Measurements from ENCODE around the gene ADRA2B.
"Not testable (repeated sequence)": the region's sequence is repeated elsewhere in the genome, so short reads cannot be mapped to it uniquely, and the experiment has no call there.

Gene ADRA2B

DNA sequence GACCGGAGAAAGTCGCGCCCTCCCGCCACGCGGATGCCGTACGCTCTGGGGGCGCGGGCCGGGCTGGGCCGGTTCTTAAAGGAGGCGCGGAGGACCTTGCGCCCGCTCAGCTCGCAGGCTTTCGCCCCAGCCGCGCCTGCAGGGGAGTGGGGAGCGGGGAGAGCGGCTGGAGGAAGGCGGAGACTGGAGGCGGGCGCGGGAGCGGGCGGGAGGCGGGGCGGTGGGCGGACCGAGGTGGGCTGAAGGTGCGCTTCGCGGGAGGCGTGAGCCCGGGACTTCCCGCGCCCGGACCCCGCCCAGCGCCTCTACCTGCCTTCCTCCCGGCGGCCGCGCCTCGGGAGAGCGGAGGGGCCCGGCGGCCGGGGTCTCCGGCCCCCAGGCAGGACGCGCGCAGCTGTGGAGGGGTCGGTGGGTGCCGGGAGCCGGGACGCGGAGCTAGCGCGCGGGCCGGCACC is at the start of gene ADRA2B:
TSS of gene ADRA2B (minus strand) at position 148 of the 455 bp plus-strand sequence. CDS start 422 bp downstream, outside the sequence.
- DNase-seq (ENCODE audit: low read depth in 1 of 2, low spot score in 1 of 2), result peak; percentile 36 to 59

GRCh38 chr2:96164459-96165184 is 48.3 kb upstream of the ADRA2B start:
- DNase-seq (ENCODE audit: low read depth in 1 of 2, low spot score in 1 of 2), result no peak

GRCh38 chr2:96163768-96164429 is 47.5 kb upstream of the ADRA2B start:
- peak; percentile 74 to 77 for DNase-seq (ENCODE audit: low read depth in 1 of 2, low spot score in 1 of 2)

GRCh38 chr2:96163415-96163767 is 47.0 kb upstream of the ADRA2B start:
- DNase-seq (ENCODE audit: low read depth in 1 of 2, low spot score in 1 of 2), result no peak

GRCh38 chr2:96161898-96162297 is 45.5 kb upstream of the ADRA2B start:
- no peak for DNase-seq (ENCODE audit: low read depth in 1 of 2, low spot score in 1 of 2)

DNA sequence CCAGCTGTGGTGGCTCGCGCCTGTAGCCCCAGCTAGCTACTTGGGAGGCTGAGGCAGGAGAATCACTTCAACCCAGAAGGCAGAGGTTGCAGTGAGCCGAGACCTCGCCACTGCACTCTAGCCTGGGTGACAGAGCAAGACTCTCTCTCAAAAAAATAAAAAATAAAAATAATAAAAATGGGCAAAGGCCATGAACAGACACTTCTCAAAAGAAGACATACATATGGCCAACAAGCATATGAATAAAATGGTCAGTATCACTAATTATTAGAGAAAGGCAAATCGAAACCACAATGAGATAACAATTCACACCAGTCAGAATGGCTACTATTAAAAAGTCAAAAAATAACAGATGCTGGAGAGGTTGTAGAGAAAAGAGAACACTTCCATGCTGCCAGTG is 44.0 kb upstream of the ADRA2B start:
- not testable (repeated sequence) for DNase-seq (ENCODE audit: low read depth in 1 of 2, low spot score in 1 of 2)

- DNase-seq (ENCODE audit: low read depth in 1 of 2, low spot score in 1 of 2), result no peak
These were observed 42.9 kb upstream of the ADRA2B start for GRCh38 chr2:96159084-96159830.

GRCh38 chr2:96158554-96158940 is 42.2 kb upstream of the ADRA2B start:
- DNase-seq (ENCODE audit: low read depth in 1 of 2, low spot score in 1 of 2), result no peak

- DNase-seq (ENCODE audit: low read depth in 1 of 2, low spot score in 1 of 2), result peak; percentile 88 to 95
These were observed 41.5 kb upstream of the ADRA2B start for GRCh38 chr2:96157649-96158553.

DNA sequence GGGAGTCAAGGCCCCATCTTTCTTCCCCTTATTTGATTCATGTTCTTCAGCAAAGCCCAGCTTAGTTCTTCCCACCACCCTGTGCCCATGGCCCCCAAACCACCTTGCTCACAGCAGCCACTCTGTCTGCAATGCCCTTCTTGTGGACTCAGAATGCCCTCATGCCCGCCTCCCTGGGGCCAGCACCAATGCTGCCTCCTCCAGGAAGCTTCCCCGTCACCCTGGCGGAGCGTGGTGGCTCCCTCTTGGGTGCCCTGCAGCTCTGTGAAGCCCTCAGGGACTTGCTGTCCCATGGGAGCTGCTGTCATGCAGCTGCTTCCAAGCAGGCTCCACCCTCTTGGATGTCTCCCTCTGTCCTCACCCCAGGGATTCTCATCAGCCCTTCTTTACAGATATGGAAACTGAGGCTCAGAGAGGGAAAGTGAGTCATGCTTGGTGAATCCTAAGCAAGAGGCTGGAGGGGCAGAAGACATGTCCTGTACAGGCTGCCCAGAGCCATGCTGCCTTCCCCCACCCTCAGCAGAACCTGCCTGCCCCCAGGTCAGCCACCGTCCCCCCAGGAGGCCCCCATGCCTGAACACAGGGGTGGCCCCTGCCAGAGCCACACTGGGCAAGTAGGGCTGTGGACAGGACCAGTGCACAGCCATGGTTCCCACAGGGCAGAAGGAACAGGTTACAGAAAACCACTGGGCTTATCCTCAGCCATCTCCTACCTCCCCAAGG is 40.7 kb upstream of the ADRA2B start:
- no peak for DNase-seq (ENCODE audit: low read depth in 1 of 2, low spot score in 1 of 2)

DNA sequence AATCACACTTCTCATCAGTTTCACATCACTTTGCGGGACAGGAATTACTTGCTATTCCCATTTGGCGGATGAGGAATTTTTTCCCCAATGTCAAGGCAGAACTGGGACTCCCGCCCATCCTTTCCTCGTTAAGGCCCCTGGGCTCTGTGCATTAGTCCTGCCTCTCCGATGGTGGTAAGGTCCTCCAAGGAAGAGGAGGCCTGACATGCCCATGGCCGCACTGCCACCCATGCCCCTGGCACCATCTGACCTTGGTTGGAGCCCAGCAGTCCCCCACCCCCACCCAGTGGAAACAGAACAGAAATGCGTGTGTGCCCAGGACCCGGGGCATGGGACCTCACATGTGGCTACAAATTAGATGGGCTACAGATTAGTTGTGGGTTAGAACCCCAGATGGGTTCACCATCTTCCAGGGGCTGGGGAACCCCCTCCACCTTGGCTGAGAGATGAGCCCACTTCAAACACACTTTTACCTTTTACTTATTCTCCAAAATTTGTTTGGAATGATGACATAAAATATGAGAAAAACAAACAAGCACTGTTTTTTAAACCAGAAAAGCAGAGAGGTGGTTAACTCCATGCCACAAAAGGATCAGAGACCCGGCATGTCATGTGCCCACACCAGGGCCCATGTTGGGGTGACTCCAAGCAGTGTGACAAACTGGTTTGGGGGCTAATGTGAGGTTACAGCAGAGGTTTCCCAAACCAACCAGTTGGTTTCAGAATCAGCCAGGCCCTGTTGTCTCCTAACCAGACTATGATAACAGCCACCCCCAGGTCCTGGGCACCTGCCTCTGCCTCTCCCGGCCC is 39.8 kb upstream of the ADRA2B start:
- no peak for DNase-seq (ENCODE audit: low read depth in 1 of 2, low spot score in 1 of 2)

- DNase-seq (ENCODE audit: low read depth in 1 of 2, low spot score in 1 of 2), result no peak
These were observed 38.4 kb upstream of the ADRA2B start for GRCh38 chr2:96154506-96155380.

DNA sequence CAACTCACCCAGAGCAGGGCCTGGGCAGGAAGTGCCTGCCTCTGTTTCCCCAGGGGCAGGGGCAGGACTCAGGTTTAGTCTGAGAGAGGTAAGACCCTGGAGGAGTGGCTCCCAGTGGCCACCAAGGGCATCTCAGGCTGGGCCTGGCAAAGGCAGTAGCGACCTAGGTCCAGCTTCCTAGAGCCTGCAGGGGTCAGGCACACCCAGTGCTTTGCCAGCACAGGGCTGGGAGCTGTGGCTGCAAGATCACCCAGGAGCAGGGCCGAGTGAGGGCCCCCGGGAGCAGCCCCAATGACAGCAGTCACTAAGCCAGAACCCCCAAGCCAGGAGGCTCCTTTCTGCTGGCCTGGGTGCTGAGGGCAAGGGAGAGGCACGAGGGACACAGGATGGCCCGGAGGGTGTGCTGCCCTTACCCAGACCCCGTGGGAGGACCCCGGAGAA is 37.6 kb upstream of the ADRA2B start:
- DNase-seq (ENCODE audit: low read depth in 1 of 2, low spot score in 1 of 2), result no peak

- DNase-seq (ENCODE audit: low read depth in 1 of 2, low spot score in 1 of 2), result no peak
These were observed 36.9 kb upstream of the ADRA2B start for GRCh38 chr2:96153291-96153713.

- DNase-seq (ENCODE audit: low read depth in 1 of 2, low spot score in 1 of 2), result no peak
These were observed 36.2 kb upstream of the ADRA2B start for GRCh38 chr2:96152304-96153161.

DNA sequence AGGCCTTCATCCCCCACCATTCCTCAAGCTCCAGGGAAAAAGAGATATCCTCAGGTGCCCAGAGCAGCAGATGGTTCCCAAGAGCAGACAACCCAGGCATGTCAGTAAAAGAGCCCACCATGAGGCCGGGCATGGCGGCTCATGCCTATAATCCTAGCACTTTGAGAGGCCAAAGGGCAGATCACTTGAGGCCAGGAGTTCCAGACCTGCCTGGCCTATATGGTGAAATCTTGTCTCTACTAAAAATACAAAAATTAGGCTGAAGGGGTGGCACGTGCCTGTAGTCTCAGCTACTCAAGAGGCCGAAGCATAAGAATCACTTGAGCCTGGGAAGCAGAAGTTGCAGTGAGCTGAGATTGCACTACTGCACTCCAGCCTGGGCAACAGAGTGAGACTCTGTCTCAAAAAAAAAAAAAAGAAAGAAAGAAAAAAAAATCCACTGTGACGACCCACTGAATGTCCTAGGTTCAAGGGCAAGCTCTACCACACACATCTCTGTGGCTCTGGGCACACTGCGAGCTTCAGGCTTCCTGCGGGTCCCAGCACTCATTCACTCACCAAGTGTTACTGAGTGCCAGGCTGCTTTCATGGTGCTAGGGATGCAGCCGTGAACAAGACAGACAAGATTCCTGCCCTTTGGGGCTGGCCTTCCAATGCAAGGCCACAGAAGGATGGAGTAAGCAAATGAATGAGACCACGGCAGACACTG is 35.4 kb upstream of the ADRA2B start:
- no peak for DNase-seq (ENCODE audit: low read depth in 1 of 2, low spot score in 1 of 2)

All from activated CD4-positive, alpha-beta T cell treated with anti-CD3 and anti-CD28 coated beads, Interleukin-2, amount 50 U/mL, for 24 hours (primary cell).